Lung (tissue), 12 donors: ENCODE measurements around the gene DHCR7. TPM values are rescaled to one million over a fixed set of nuclear protein-coding genes. Genes with fewer than 3 reads are reported as not detected.

Experiments used
- ATAC-seq: fragments of 200-7000 bp; cut with Tn5 transposase; one replicate; pipeline ENCODE4 v1.9.1; 2020; ENCODE audit warnings: moderate number of reproducible peaks; ENCODE audit not compliant: insufficient read depth, low FRiP score
- DNase-seq, 3 donors: peaks; one replicate each; pipeline ENCODE4 v3.0.0-alpha.2; 2013 to 2017
- H3K27ac ChIP-seq, 2 donors: one replicate each; pipeline ENCODE4 v1.5.1; 2013; ENCODE audit warnings: mild to moderate bottlenecking in 2 of 2, moderate library complexity in 2 of 2, control low read depth in 1 of 2, inconsistent platforms in 1 of 2, low read depth in 1 of 2, low read length in 1 of 2
- H3K27me3 ChIP-seq, 3 donors: one replicate each; pipeline ENCODE4 v1.5.1; 2013; ENCODE audit warnings: low read length in 2 of 3; ENCODE audit not compliant: control insufficient read depth in 3 of 3, insufficient read depth in 3 of 3
- H3K36me3 ChIP-seq, 4 donors: one replicate each; pipeline ENCODE4 v1.5.1; 2013; ENCODE audit warnings: low read length in 4 of 4, mild to moderate bottlenecking in 1 of 4, moderate library complexity in 1 of 4; ENCODE audit not compliant: control insufficient read depth in 4 of 4, insufficient read depth in 4 of 4
- H3K4me1 ChIP-seq, 5 donors: one replicate each; pipeline ENCODE4 v1.5.1; 2013; ENCODE audit warnings: low read length in 5 of 5, mild to moderate bottlenecking in 2 of 5, moderate library complexity in 1 of 5; ENCODE audit not compliant: control insufficient read depth in 5 of 5, insufficient read depth in 5 of 5
- H3K4me3 ChIP-seq: one replicate; pipeline ENCODE4 v1.5.1; 2013; ENCODE audit warnings: mild to moderate bottlenecking, control low read depth, moderate library complexity
- H3K9ac ChIP-seq, 2 donors: one replicate each; pipeline ENCODE4 v1.5.1; 2013; ENCODE audit warnings: low read length in 2 of 2, control low read depth in 1 of 2; ENCODE audit not compliant: insufficient read depth in 1 of 2
- H3K9me3 ChIP-seq, 4 donors: one replicate each; pipeline ENCODE4 v1.5.1; 2013; ENCODE audit warnings: low read length in 3 of 4, mild to moderate bottlenecking in 1 of 4, moderate library complexity in 1 of 4; ENCODE audit not compliant: control insufficient read depth in 4 of 4, insufficient read depth in 3 of 4
- WGBS, 2 donors: extraction: QIAGEN DNeasy Blood & Tissue Kit; methylation state at CpG; one replicate each; pipeline ENCODE4 v1.1.7; 2013; 5-methylcytosine and 5-hydroxymethylcytosine counted together
- polyA plus RNA-seq, 2 donors: library from polyadenylated mRNA; stranded (reverse); fragments of 200-250 nt; gene quantifications; one replicate each; pipeline ENCODE4 v1.2.1, GENCODE V29; 2013
- total RNA-seq, 2 donors: library from RNA; depleted of rRNA in 1 of 2; stranded (reverse); fragments of >200 nt in 1 of 2; gene quantifications; one replicate each; pipeline ENCODE4 v1.2.1, GENCODE V29; 2014 to 2021
- TF ChIP-seq, protein P1 (sequence below): IDR thresholded peaks from 2 replicates; pipeline ENCODE4 v1.5.1; 2012; ENCODE audit warnings: mild to moderate bottlenecking; ENCODE audit errors: control extremely low read depth, extremely low read depth
- donor health status: control.
- donor health status: control.
- donor health status: Bipolar disorder and iron deficiency.
- donor health status: healthy.
- donor health status: DM: yes; HTN: yes; CAD: no.

DHCR7 gene
- total and polyA plus RNA-seq, 4 donors: 41.2 to 138 (median 68.1) TPM

- peaks cover 7 to 63% (median 17%) of the 10 kb centered on the region in 4 donors for H3K36me3 ChIP-seq
- TF ChIP-seq, protein P1, sequence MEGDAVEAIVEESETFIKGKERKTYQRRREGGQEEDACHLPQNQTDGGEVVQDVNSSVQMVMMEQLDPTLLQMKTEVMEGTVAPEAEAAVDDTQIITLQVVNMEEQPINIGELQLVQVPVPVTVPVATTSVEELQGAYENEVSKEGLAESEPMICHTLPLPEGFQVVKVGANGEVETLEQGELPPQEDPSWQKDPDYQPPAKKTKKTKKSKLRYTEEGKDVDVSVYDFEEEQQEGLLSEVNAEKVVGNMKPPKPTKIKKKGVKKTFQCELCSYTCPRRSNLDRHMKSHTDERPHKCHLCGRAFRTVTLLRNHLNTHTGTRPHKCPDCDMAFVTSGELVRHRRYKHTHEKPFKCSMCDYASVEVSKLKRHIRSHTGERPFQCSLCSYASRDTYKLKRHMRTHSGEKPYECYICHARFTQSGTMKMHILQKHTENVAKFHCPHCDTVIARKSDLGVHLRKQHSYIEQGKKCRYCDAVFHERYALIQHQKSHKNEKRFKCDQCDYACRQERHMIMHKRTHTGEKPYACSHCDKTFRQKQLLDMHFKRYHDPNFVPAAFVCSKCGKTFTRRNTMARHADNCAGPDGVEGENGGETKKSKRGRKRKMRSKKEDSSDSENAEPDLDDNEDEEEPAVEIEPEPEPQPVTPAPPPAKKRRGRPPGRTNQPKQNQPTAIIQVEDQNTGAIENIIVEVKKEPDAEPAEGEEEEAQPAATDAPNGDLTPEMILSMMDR: no peak
- H3K4me1 ChIP-seq: no peaks in the 10 kb centered on the region
- ATAC-seq (no peak), DNase-seq (no peak)
- no peak overlapping the region for H3K9ac ChIP-seq
- no peak overlapping the region for H3K27ac ChIP-seq
- H3K9me3 ChIP-seq: no peaks in the 10 kb centered on the region
- H3K27me3 ChIP-seq: no peaks in the 10 kb centered on the region
- 98 to 100% methylated on average over 14 of the region's 14 CpGs for WGBS, 2 donors
- no peak overlapping the region for H3K4me3 ChIP-seq
Measured at GRCh38 chr11:71473793-71474080, 25.5 kb upstream of the DHCR7 start.

DNA sequence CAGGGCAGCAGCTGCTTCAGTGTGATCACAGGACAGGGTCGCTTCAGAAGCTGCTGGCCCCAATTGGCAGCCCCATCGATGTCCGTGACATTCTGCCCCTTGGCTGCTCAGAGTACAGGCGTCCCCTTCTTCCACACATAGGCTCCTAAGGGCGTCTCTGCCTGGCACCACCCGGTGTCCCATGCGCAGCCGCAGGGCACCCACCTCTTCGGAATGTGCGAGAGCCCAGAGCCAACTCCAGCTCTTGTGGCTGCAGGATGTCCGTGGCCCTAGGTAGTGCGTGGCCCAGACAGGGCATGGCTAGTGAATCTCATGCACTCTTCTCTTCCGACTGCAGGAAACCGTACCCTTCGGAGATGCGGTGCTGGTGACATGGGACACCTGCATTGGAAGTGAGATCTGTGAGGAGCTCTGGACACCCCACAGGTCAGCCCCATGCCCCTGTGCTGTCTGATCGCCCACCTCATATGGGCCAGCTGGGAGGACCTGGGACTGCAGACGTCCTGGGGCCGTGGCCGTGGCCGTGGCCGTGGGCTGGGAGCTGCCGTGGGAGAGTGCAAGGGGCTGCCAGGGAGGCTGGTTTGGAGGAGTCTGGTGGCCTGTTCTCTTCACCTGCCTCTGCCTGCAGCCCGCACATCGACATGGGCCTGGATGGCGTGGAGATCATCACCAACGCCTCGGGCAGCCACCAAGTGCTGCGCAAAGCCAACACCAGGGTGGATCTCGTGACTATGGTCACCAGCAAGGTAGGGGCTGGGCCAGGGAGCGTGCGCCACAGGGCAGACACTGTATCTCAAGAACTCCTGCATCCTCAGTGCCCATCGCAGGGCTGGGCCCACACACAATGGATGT is 25.0 kb upstream of the DHCR7 start:
- ATAC-seq: no peak
- Histone ChIP-seq H3K9ac (no peak overlapping the region), H3K36me3 (peaks cover 6 to 57% (median 17%) of the 10 kb centered on the region in 4 donors), H3K4me3 (no peak overlapping the region), H3K4me1 (no peaks in the 10 kb centered on the region), H3K27me3 (no peaks in the 10 kb centered on the region), H3K27ac (no peak overlapping the region), H3K9me3 (no peaks in the 10 kb centered on the region)
- TF ChIP-seq, protein P1: no peak
- no peak for DNase-seq
- WGBS, 2 donors: 91 to 98% methylated on average over 33 of the region's 33 CpGs

GRCh38 chr11:71472357-71472885 is 24.2 kb upstream of the DHCR7 start:
- no peak overlapping the region for H3K27ac ChIP-seq

More at GRCh38 chr11:71472357-71472885, 24.2 kb upstream of the DHCR7 start:
- TF ChIP-seq, protein P1: no peak
- Histone ChIP-seq H3K4me1 (no peaks in the 10 kb centered on the region), H3K36me3 (peaks cover 6 to 51% (median 15%) of the 10 kb centered on the region in 4 donors), H3K9me3 (no peaks in the 10 kb centered on the region), H3K27me3 (no peaks in the 10 kb centered on the region), H3K4me3 (no peak overlapping the region), H3K9ac (no peak overlapping the region)
- no peak for ATAC-seq
- 92 to 94% methylated on average over 10 of the region's 10 CpGs for WGBS, 2 donors
- no peak for DNase-seq
